GM04503 (cell line): ENCODE measurements around the gene PARP15.

ENCODE experiments used
- DNase-seq: peaks from one replicate; pipeline ENCODE4 v3.0.0-alpha.2; 2012; ENCODE audit warnings: low read depth

Gene PARP15

DNA sequence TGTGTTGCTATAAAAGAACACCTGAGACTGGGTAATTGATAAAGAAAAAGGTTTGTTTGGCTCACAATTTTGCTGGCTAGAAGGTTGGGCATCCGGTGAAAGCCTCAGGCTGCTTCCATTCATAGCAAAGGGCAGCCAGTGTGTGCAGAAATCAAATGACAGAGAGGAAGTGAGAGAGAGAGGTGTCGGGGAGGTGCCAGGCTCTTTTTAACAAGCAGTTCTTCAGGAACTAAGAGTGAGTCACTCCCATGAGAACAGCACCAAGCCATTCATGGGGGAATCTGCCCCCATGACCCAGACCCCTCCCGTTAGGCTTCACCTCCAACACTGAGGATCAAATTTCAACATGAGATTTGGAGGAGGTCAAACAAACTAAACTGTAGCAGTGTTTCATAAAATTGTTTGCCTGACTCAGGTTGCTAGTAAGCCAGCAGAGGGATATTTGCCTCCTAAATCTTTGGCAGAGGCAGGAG, 4.5 kb upstream of the PARP15 start:
- DNase-seq = no peak

GRCh38 chr3:122576174-122576940, 1.1 kb upstream of the PARP15 start:
- no peak for DNase-seq

- DNase-seq = no peak
These were observed 755 bp downstream of the PARP15 start for GRCh38 chr3:122578069-122578740.

DNA sequence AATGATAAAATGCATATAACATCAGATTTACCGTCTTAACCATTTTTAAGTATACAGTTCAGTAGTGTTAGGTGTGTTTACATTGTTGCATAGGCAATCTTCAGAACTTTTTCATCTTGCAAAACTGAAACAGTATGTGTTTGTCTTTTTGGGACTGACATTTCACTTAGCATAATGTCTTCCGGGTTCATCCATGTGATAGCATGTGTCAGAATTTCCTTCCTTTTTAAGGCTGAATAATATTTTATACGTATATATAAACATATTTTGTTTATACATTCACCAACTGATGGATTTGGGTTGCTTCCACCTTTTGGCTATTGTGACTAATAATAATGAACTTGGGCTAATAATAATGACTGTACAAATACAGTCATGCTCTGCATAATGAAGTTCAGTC, 3.0 kb downstream of the PARP15 start:
- no peak for DNase-seq

GRCh38 chr3:122581622-122582021, 4.2 kb downstream of the PARP15 start:
- DNase-seq = no peak

DNA sequence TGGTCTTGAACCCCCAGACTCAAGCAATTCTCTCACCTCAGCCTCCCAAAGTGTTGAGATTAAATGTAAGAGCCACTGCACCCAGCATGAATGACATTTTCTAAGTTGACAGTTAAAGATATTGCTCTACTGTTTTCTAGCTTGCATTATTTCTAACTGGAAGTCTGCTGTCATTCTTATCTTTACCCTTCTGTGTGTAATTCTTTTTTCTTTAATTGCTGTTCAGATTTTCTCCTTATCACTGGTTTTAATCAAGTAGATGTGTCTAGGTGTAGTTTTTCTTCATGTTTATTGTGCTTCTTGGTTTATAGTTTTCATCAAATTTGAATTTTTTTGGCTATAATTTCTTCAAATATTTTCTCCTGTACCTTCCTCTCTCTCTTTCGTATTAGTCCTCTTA, 4.9 kb downstream of the PARP15 start:
- no peak for DNase-seq

DNA sequence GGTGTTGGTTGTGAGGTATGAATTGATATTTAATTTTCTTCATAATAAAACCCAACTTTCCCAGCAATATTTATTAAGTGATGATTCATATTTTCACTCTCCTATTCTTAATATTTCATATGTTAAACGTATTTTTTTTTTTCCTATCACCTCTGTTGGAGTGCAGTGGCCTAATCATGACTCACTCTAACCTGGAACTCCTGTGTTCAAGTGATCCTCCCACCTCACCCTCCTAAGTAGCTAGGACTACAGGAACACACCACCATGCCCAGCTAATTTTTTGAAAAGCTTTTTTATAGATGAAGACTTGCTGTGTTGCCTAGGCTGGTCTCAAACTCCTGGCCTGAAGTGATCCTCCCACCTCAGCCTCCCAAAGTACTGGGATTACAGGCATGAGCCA, 8.6 kb downstream of the PARP15 start:
- no peak for DNase-seq

GRCh38 chr3:122586773-122587485, 9.5 kb downstream of the PARP15 start:
- no peak for DNase-seq

GRCh38 chr3:122587572-122587971, 10.1 kb downstream of the PARP15 start:
- DNase-seq = no peak

DNA sequence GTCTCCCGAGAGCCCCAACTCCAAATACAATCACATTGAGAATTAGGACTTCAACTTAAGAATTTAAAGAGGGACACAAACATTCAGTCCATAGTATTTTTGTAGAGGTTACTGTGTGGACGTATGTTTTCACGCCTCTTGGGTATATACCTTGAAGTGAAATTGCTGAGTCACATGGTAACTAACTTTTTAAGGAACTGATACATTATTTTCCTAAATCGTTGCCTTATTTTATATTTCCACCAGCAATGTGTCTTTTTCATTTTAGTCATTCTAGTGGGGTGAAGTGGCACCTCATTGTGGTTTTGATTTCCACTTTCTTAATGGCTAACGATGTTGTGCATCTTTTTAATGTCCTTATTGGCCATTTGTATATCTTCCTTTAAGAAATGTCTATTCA, 11.8 kb downstream of the PARP15 start:
- no peak for DNase-seq

GRCh38 chr3:122590610-122591009, 13.2 kb downstream of the PARP15 start:
- no peak for DNase-seq

DNA sequence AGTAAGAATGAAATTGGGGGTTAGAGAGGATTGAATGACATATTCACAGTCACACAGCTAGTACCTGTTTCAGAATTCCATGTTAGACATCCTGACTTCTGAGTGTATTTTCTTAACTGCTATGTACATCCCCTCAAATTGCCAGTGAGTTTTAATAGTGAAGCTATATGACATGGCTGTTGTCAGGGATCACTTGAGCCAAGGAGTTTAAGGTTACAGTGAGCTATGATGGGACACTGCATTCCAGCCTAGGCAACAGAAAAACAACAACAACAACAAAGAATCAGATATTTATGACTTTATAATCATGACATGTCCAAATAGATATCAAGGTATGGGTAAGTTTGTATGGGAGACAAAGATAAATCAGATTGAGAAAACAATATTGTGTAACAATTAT, 16.6 kb downstream of the PARP15 start:
- DNase-seq = no peak

- DNase-seq = no peak
These were observed 20.7 kb downstream of the PARP15 start for GRCh38 chr3:122598151-122598550.

DNA sequence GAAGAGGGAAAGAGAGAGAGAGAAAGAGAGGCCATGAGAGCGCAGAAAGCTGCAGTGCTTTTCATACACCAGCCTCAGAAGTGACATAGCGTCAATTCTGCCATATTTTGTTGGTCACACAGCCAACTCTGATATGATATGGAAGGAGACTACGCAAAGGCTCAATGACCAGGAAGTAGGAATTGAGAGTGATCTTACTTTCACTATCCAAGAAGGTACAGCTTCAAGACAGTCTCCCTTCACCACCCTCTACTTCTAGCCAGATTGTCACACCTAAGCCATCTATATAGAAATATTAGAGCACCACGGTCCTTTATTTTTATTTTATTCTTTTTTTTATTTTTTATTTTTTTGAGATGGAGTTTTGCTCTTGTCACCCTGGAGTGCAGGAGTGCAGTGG, 21.1 kb downstream of the PARP15 start:
- no peak for DNase-seq

- DNase-seq = no peak
These were observed 24.7 kb downstream of the PARP15 start for GRCh38 chr3:122602011-122602710.

DNA sequence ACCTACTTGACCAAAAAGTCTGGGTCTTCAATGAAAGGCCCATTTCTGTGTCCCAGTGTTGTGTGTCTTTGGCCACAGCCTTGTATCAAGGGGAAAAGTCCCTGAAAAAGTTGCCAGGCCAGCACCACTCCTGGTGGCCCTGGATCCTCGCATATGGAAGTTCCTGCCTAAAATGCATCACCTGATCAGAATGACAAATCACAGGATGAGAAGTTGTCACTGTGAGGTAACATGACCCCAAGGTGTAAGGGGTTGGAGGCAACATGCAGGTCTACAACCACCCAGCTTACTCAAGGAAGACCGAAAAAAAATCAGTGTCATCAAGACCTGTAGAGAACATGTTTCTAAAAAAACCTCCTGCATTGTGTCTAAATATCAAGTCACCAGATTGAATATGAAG, 25.6 kb downstream of the PARP15 start:
- no peak for DNase-seq

DNA sequence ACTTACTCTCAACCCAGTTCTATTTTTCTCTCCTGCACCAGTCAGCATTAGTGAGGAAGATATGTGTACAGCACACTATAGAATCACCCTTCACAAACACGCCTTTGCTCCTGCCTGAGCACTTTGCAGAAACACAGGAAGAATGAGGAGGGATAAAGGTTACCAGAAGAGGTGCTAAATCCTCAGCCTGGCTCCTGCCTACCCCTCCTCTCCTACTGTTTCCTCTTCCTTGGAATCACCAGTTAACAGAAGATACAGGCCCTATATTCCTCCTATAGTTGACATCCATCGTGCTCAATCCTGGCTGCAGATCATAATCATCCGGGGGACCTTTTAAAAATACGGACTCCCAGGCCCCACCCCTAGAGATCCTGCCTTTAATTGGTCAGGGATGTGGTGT, 28.9 kb downstream of the PARP15 start:
- DNase-seq = no peak

- no peak for DNase-seq
These were observed 31.5 kb downstream of the PARP15 start for GRCh38 chr3:122608916-122609315.

DNA sequence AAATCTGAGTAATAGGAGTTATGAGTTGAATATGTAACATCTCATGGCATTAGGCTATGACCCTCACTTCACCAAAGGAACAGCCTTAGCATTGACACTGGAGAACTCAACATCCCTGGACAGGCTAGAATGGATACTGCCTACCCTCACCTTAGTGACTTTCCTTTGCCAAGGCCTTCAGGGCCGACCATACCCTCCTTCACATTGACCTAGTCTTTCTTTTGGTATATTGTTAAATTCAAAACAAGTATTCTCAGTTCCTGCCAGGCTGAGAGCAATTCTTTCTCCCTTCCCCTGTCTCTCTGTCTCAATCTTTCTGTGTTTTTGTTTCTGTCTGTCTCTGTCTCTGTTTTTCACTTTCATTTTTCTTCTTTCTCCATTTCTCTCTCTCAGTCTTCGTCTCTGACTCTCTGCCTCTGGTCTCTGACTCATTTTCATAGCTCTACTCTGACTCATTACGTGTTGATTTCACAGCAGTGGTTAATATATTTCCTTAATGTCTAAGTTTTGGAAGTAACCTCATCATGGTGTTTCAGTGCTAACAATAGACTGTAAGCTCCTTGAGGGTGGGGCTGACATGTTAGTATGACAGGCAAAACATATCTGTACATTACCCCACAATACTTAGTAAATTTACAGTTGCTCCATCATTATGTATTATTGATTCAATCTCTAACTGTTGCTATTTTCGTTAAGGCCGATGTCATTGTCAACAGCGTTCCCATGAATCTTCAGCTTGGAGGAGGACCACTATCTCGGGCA, 32.5 kb downstream of the PARP15 start:
- DNase-seq = peak; percentile 57

DNA sequence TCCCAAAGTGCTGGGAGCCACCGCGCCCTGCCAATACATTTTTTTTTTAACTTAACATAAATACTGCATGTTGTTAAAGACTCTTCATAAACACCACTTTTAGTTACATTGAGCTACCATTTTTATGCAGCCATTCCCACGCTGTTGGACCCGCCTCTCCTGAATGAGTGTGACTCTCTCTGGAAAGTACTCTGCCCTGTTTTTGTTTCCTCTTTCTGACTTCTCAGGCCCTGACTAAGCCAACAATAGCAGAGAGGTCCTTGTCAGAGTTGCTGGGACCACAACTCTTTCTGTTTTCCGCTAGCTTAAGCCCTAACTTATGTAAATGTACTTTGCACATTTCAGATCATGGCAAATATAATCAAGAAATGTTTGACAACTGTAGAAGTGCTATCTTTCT, 35.2 kb downstream of the PARP15 start:
- no peak for DNase-seq

DNA sequence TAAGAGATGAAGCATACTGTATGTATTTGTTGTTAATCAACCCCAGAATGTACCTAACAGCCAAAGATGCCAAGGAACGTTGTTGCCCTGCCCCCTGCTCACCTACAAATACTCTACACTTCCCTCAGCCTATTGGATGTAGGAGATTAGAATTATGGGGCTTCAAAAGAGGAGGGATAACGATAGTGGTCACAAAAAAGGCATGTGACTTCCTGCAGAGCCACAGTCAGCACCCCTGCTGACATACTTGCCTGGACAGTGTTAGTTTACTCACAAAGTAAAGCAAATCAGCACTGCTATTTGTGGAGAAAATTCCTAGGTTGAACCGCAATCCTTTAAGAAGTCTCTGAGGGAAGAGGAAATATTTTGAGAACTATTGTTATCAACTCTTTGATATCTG, 37.9 kb downstream of the PARP15 start:
- DNase-seq = no peak

GRCh38 chr3:122618614-122619013, 41.2 kb downstream of the PARP15 start:
- DNase-seq = no peak
